ENCODE measurements around the gene GNLY.

Gene GNLY

GRCh38 chr2:85672456-85672855 is 21.7 kb upstream of the GNLY start:
- Histone ChIP-seq H3K4me1 (ENCODE audit: control insufficient read depth in 2 of 2, insufficient read depth in 2 of 2, low read length in 2 of 2) (no peaks in the 10 kb centered on the region), H3K4me3 (ENCODE audit: low read length in 2 of 2) (no peak overlapping the region), H3K27me3 (ENCODE audit: control insufficient read depth in 2 of 2, insufficient read depth in 2 of 2, low read length in 2 of 2) (no peaks in the 10 kb centered on the region), H3K27ac (ENCODE audit: low read depth in 2 of 2, low read length in 2 of 2) (no peak overlapping the region), H3K36me3 (ENCODE audit: control insufficient read depth in 2 of 2, insufficient read depth in 2 of 2, low read length in 2 of 2) (no peaks in the 10 kb centered on the region), H3K9me3 (ENCODE audit: control insufficient read depth in 2 of 2, low read length in 2 of 2) (no peaks in the 10 kb centered on the region), H3K9ac (ENCODE audit: low read depth in 1 of 2, low read length in 2 of 2) (no peak overlapping the region)

- no peaks in the 10 kb centered on the region for H3K9me3 ChIP-seq (ENCODE audit: control insufficient read depth in 2 of 2, low read length in 2 of 2)
- H3K27me3 ChIP-seq (ENCODE audit: control insufficient read depth in 2 of 2, insufficient read depth in 2 of 2, low read length in 2 of 2): no peaks in the 10 kb centered on the region
- H3K36me3 ChIP-seq (ENCODE audit: control insufficient read depth in 2 of 2, insufficient read depth in 2 of 2, low read length in 2 of 2): no peaks in the 10 kb centered on the region
- H3K27ac ChIP-seq (ENCODE audit: low read depth in 2 of 2, low read length in 2 of 2): no peak overlapping the region
- H3K4me1 ChIP-seq (ENCODE audit: control insufficient read depth in 2 of 2, insufficient read depth in 2 of 2, low read length in 2 of 2): peaks cover 0 to 2% of the 10 kb centered on the region in 2 donors
- H3K4me3 ChIP-seq (ENCODE audit: low read length in 2 of 2): no peak overlapping the region
- no peak overlapping the region for H3K9ac ChIP-seq (ENCODE audit: low read depth in 1 of 2, low read length in 2 of 2)
Observed at GRCh38 chr2:85673716-85674375, 20.3 kb upstream of the GNLY start.

GRCh38 chr2:85674417-85674816 is 19.7 kb upstream of the GNLY start:
- H3K4me3 ChIP-seq (ENCODE audit: low read length in 2 of 2): no peak overlapping the region
- H3K27me3 ChIP-seq (ENCODE audit: control insufficient read depth in 2 of 2, insufficient read depth in 2 of 2, low read length in 2 of 2): no peaks in the 10 kb centered on the region
- H3K27ac ChIP-seq (ENCODE audit: low read depth in 2 of 2, low read length in 2 of 2): no peak overlapping the region
- H3K36me3 ChIP-seq (ENCODE audit: control insufficient read depth in 2 of 2, insufficient read depth in 2 of 2, low read length in 2 of 2): no peaks in the 10 kb centered on the region
- H3K9me3 ChIP-seq (ENCODE audit: control insufficient read depth in 2 of 2, low read length in 2 of 2): no peaks in the 10 kb centered on the region
- peaks cover 0 to 6% of the 10 kb centered on the region in 2 donors for H3K4me1 ChIP-seq (ENCODE audit: control insufficient read depth in 2 of 2, insufficient read depth in 2 of 2, low read length in 2 of 2)
- no peak overlapping the region for H3K9ac ChIP-seq (ENCODE audit: low read depth in 1 of 2, low read length in 2 of 2)

- no peak overlapping the region for H3K4me3 ChIP-seq (ENCODE audit: low read length in 2 of 2)
- no peak overlapping the region for H3K9ac ChIP-seq (ENCODE audit: low read depth in 1 of 2, low read length in 2 of 2)
- H3K4me1 ChIP-seq (ENCODE audit: control insufficient read depth in 2 of 2, insufficient read depth in 2 of 2, low read length in 2 of 2): peaks cover 0 to 6% of the 10 kb centered on the region in 2 donors
- H3K9me3 ChIP-seq (ENCODE audit: control insufficient read depth in 2 of 2, low read length in 2 of 2): no peaks in the 10 kb centered on the region
- no peaks in the 10 kb centered on the region for H3K27me3 ChIP-seq (ENCODE audit: control insufficient read depth in 2 of 2, insufficient read depth in 2 of 2, low read length in 2 of 2)
- no peak overlapping the region for H3K27ac ChIP-seq (ENCODE audit: low read depth in 2 of 2, low read length in 2 of 2)
- H3K36me3 ChIP-seq (ENCODE audit: control insufficient read depth in 2 of 2, insufficient read depth in 2 of 2, low read length in 2 of 2): no peaks in the 10 kb centered on the region
Observed at GRCh38 chr2:85675427-85675826, 18.7 kb upstream of the GNLY start.

GRCh38 chr2:85675866-85676548 is 18.2 kb upstream of the GNLY start:
- H3K9ac ChIP-seq (ENCODE audit: low read depth in 1 of 2, low read length in 2 of 2): no peak overlapping the region
- H3K4me1 ChIP-seq (ENCODE audit: control insufficient read depth in 2 of 2, insufficient read depth in 2 of 2, low read length in 2 of 2): peaks cover 0 to 6% of the 10 kb centered on the region in 2 donors
- no peak overlapping the region for H3K27ac ChIP-seq (ENCODE audit: low read depth in 2 of 2, low read length in 2 of 2)
- no peaks in the 10 kb centered on the region for H3K36me3 ChIP-seq (ENCODE audit: control insufficient read depth in 2 of 2, insufficient read depth in 2 of 2, low read length in 2 of 2)
- H3K27me3 ChIP-seq (ENCODE audit: control insufficient read depth in 2 of 2, insufficient read depth in 2 of 2, low read length in 2 of 2): no peaks in the 10 kb centered on the region
- H3K9me3 ChIP-seq (ENCODE audit: control insufficient read depth in 2 of 2, low read length in 2 of 2): no peaks in the 10 kb centered on the region
- H3K4me3 ChIP-seq (ENCODE audit: low read length in 2 of 2): no peak overlapping the region

GRCh38 chr2:85678377-85678776 is 15.8 kb upstream of the GNLY start:
- Histone ChIP-seq H3K4me3 (ENCODE audit: low read length in 2 of 2) (no peak overlapping the region), H3K27ac (ENCODE audit: low read depth in 2 of 2, low read length in 2 of 2) (no peak overlapping the region), H3K9me3 (ENCODE audit: control insufficient read depth in 2 of 2, low read length in 2 of 2) (no peaks in the 10 kb centered on the region), H3K4me1 (ENCODE audit: control insufficient read depth in 2 of 2, insufficient read depth in 2 of 2, low read length in 2 of 2) (peaks cover 0 to 6% of the 10 kb centered on the region in 2 donors), H3K9ac (ENCODE audit: low read depth in 1 of 2, low read length in 2 of 2) (no peak overlapping the region), H3K27me3 (ENCODE audit: control insufficient read depth in 2 of 2, insufficient read depth in 2 of 2, low read length in 2 of 2) (no peaks in the 10 kb centered on the region), H3K36me3 (ENCODE audit: control insufficient read depth in 2 of 2, insufficient read depth in 2 of 2, low read length in 2 of 2) (no peaks in the 10 kb centered on the region)

GRCh38 chr2:85678794-85679672 is 15.1 kb upstream of the GNLY start:
- Histone ChIP-seq H3K4me1 (ENCODE audit: control insufficient read depth in 2 of 2, insufficient read depth in 2 of 2, low read length in 2 of 2) (peaks cover 0 to 6% of the 10 kb centered on the region in 2 donors), H3K9ac (ENCODE audit: low read depth in 1 of 2, low read length in 2 of 2) (no peak overlapping the region)

GRCh38 chr2:85680707-85681371 is 13.3 kb upstream of the GNLY start:
- H3K27ac ChIP-seq (ENCODE audit: low read depth in 2 of 2, low read length in 2 of 2): peak overlapping the region in 1 of 2 donors; percentile 4
- H3K36me3 ChIP-seq (ENCODE audit: control insufficient read depth in 2 of 2, insufficient read depth in 2 of 2, low read length in 2 of 2): no peaks in the 10 kb centered on the region
- no peak overlapping the region for H3K4me3 ChIP-seq (ENCODE audit: low read length in 2 of 2)
- H3K9me3 ChIP-seq (ENCODE audit: control insufficient read depth in 2 of 2, low read length in 2 of 2): no peaks in the 10 kb centered on the region
- H3K27me3 ChIP-seq (ENCODE audit: control insufficient read depth in 2 of 2, insufficient read depth in 2 of 2, low read length in 2 of 2): peaks cover 0 to 4% of the 10 kb centered on the region in 2 donors
- peaks cover 0 to 6% of the 10 kb centered on the region in 2 donors for H3K4me1 ChIP-seq (ENCODE audit: control insufficient read depth in 2 of 2, insufficient read depth in 2 of 2, low read length in 2 of 2)
- H3K9ac ChIP-seq (ENCODE audit: low read depth in 1 of 2, low read length in 2 of 2): no peak overlapping the region

More at GRCh38 chr2:85678794-85679672, 15.1 kb upstream of the GNLY start:
- Histone ChIP-seq H3K36me3 (ENCODE audit: control insufficient read depth in 2 of 2, insufficient read depth in 2 of 2, low read length in 2 of 2) (no peaks in the 10 kb centered on the region), H3K4me3 (ENCODE audit: low read length in 2 of 2) (no peak overlapping the region), H3K27ac (ENCODE audit: low read depth in 2 of 2, low read length in 2 of 2) (no peak overlapping the region), H3K27me3 (ENCODE audit: control insufficient read depth in 2 of 2, insufficient read depth in 2 of 2, low read length in 2 of 2) (no peaks in the 10 kb centered on the region), H3K9me3 (ENCODE audit: control insufficient read depth in 2 of 2, low read length in 2 of 2) (no peaks in the 10 kb centered on the region)

- H3K27me3 ChIP-seq (ENCODE audit: control insufficient read depth in 2 of 2, insufficient read depth in 2 of 2, low read length in 2 of 2): peaks cover 0 to 4% of the 10 kb centered on the region in 2 donors
- no peaks in the 10 kb centered on the region for H3K9me3 ChIP-seq (ENCODE audit: control insufficient read depth in 2 of 2, low read length in 2 of 2)
- peaks cover 0 to 6% of the 10 kb centered on the region in 2 donors for H3K4me1 ChIP-seq (ENCODE audit: control insufficient read depth in 2 of 2, insufficient read depth in 2 of 2, low read length in 2 of 2)
- H3K36me3 ChIP-seq (ENCODE audit: control insufficient read depth in 2 of 2, insufficient read depth in 2 of 2, low read length in 2 of 2): no peaks in the 10 kb centered on the region
- no peak overlapping the region for H3K4me3 ChIP-seq (ENCODE audit: low read length in 2 of 2)
- H3K27ac ChIP-seq (ENCODE audit: low read depth in 2 of 2, low read length in 2 of 2): peak overlapping the region in 1 of 2 donors; percentile 4
- no peak overlapping the region for H3K9ac ChIP-seq (ENCODE audit: low read depth in 1 of 2, low read length in 2 of 2)
Observed at GRCh38 chr2:85681372-85681763, 12.8 kb upstream of the GNLY start.

Measured in mucosa of rectum (tissue), 2 donors.